Activated gamma-delta T cell (primary cell): ENCODE measurements around the gene ZMYND8.
"Not testable (repeated sequence)": the region's sequence is repeated elsewhere in the genome, so short reads cannot be mapped to it uniquely, and the experiment has no call there.

Source experiments
- DNase-seq: peaks from one replicate; lab custom pipeline; 2025; lab: John Stamatoyannopoulos, UW
- total RNA-seq, 2 donors: gene quantifications; one replicate each; lab custom pipeline; 2026; lab: John Stamatoyannopoulos, UW

Gene ZMYND8
- total RNA-seq = 54.7 to 63.1 reads per million in 2 donors

GRCh38 chr20:47356526-47357295, at the start of gene ZMYND8:
Gene ZMYND8 (minus strand): TSS chr20:47356699. CDS start chr20:47356670, 29 bp downstream.
- DNase-seq = peak; percentile 41

- no peak for DNase-seq
Observed at GRCh38 chr20:47405775-47406325, 49.4 kb upstream of the ZMYND8 start.

GRCh38 chr20:47400685-47401084, 44.2 kb upstream of the ZMYND8 start:
- no peak for DNase-seq

GRCh38 chr20:47397652-47398301, 41.3 kb upstream of the ZMYND8 start:
- no peak for DNase-seq

GRCh38 chr20:47396762-47397476, 40.4 kb upstream of the ZMYND8 start:
- no peak for DNase-seq

GRCh38 chr20:47393796-47394514, 37.5 kb upstream of the ZMYND8 start:
- not testable (repeated sequence) for DNase-seq

- no peak for DNase-seq
Observed at GRCh38 chr20:47392721-47393073, 36.2 kb upstream of the ZMYND8 start.

GRCh38 chr20:47392015-47392720, 35.7 kb upstream of the ZMYND8 start:
- no peak for DNase-seq

GRCh38 chr20:47391276-47392010, 34.9 kb upstream of the ZMYND8 start:
- no peak for DNase-seq

GRCh38 chr20:47389867-47390347, 33.4 kb upstream of the ZMYND8 start:
- no peak for DNase-seq

GRCh38 chr20:47385968-47386367, 29.5 kb upstream of the ZMYND8 start:
- DNase-seq = not testable (repeated sequence)

GRCh38 chr20:47382746-47383415, 26.4 kb upstream of the ZMYND8 start:
- DNase-seq = no peak

- DNase-seq = no peak
Observed at GRCh38 chr20:47380481-47380880, 24.0 kb upstream of the ZMYND8 start.

GRCh38 chr20:47379433-47380150, 23.1 kb upstream of the ZMYND8 start:
- DNase-seq = no peak

GRCh38 chr20:47377122-47377722, 20.7 kb upstream of the ZMYND8 start:
- no peak for DNase-seq

GRCh38 chr20:47376096-47376643, 19.7 kb upstream of the ZMYND8 start:
- DNase-seq = not testable (repeated sequence)

GRCh38 chr20:47374121-47374520, 17.6 kb upstream of the ZMYND8 start:
- not testable (repeated sequence) for DNase-seq

GRCh38 chr20:47373206-47373733, 16.8 kb upstream of the ZMYND8 start:
- DNase-seq = no peak
